Astrocyte (in vitro differentiated cells and primary cell): ENCODE data around the gene GM2A. TPM values are rescaled to one million over a fixed set of nuclear protein-coding genes. Genes with fewer than 3 reads are reported as not detected.

Experiments used
- DNase-seq: peaks from one replicate; pipeline ENCODE4 v3.0.0-alpha.2; 2010; ENCODE audit warnings: low read depth
- FAIRE-seq: peaks from 2 replicates; lab custom pipeline; 2011; peaks lifted over from hg19 to GRCh38; lab: Jason Lieb, UNC
- H2AFZ ChIP-seq: 2 replicates; pipeline ENCODE4 v1.6.0; 2012; ENCODE audit warnings: low read depth, low read length, inconsistent platforms
- H3K27ac ChIP-seq: 2 replicates; pipeline ENCODE4 v1.5.1; 2011; ENCODE audit warnings: low read depth, low read length, inconsistent platforms
- H3K27me3 ChIP-seq: 2 replicates; pipeline ENCODE4 v1.6.0; 2011; ENCODE audit warnings: low read length, inconsistent platforms; ENCODE audit not compliant: insufficient read depth
- H3K36me3 ChIP-seq: 2 replicates; pipeline ENCODE4 v1.5.1; 2011; ENCODE audit warnings: low read length, inconsistent platforms; ENCODE audit not compliant: insufficient read depth
- H3K4me1 ChIP-seq: 2 replicates; pipeline ENCODE4 v1.5.1; 2011; ENCODE audit warnings: low read length, inconsistent platforms; ENCODE audit not compliant: insufficient read depth
- H3K4me2 ChIP-seq: 2 replicates; pipeline ENCODE4 v1.6.0; 2012; ENCODE audit warnings: low read length, inconsistent platforms
- H3K4me3 ChIP-seq: 2 replicates; pipeline ENCODE4 v1.5.1; 2011; ENCODE audit warnings: low read depth, mild to moderate bottlenecking, low read length, inconsistent platforms; ENCODE audit not compliant: insufficient read depth
- H3K79me2 ChIP-seq: 2 replicates; pipeline ENCODE4 v1.6.0; 2012; ENCODE audit warnings: mild to moderate bottlenecking, low read length, inconsistent platforms; ENCODE audit not compliant: insufficient read depth
- H3K9ac ChIP-seq: 2 replicates; pipeline ENCODE4 v1.6.0; 2012; ENCODE audit warnings: mild to moderate bottlenecking, low read length, inconsistent platforms
- H3K9me3 ChIP-seq: 2 replicates; pipeline ENCODE4 v1.5.1; 2012; ENCODE audit warnings: low read depth, mild to moderate bottlenecking, low read length, inconsistent platforms; ENCODE audit not compliant: insufficient read depth
- H4K20me1 ChIP-seq: 2 replicates; pipeline ENCODE4 v1.6.0; 2012; ENCODE audit warnings: low read length, inconsistent platforms; ENCODE audit not compliant: insufficient read depth
- H3K27ac Mint-ChIP-seq: one replicate; pipeline ENCODE4 v1.8.0; 2021; ENCODE audit warnings: mild to moderate bottlenecking, mixed read lengths; ENCODE audit not compliant: unreplicated experiment
- H3K27me3 Mint-ChIP-seq: one replicate; pipeline ENCODE4 v1.8.0; 2021; ENCODE audit warnings: low read depth, mixed read lengths; ENCODE audit not compliant: unreplicated experiment
- H3K36me3 Mint-ChIP-seq: one replicate; pipeline ENCODE4 v1.8.0; 2021; ENCODE audit warnings: low read depth, mixed read lengths; ENCODE audit not compliant: unreplicated experiment
- H3K4me1 Mint-ChIP-seq: one replicate; pipeline ENCODE4 v1.8.0; 2021; ENCODE audit warnings: low read depth, mixed read lengths; ENCODE audit not compliant: unreplicated experiment
- H3K4me3 Mint-ChIP-seq: one replicate; pipeline ENCODE4 v1.8.0; 2021; ENCODE audit warnings: mild to moderate bottlenecking, moderate library complexity, mixed read lengths; ENCODE audit not compliant: unreplicated experiment
- H3K9me3 Mint-ChIP-seq: one replicate; pipeline ENCODE4 v1.8.0; 2021; ENCODE audit warnings: mild to moderate bottlenecking, mixed read lengths; ENCODE audit not compliant: unreplicated experiment
- EZH2 ChIP-seq: IDR thresholded peaks from 2 replicates; pipeline ENCODE4 v1.6.1; 2012; ENCODE audit warnings: mild to moderate bottlenecking, low read length, inconsistent platforms; ENCODE audit not compliant: insufficient read depth
- total RNA-seq: library from RNA; stranded (reverse); gene quantifications from 2 replicates; pipeline ENCODE4 v1.2.1, GENCODE V29; 2021
- TF ChIP-seq, protein P1 (sequence below): IDR thresholded peaks from 2 replicates; pipeline ENCODE4 v1.5.1; 2011; ENCODE audit warnings: low read depth, mild to moderate bottlenecking, inconsistent platforms, low read length, moderate library complexity; ENCODE audit not compliant: insufficient read depth

GM2A gene
- total RNA-seq, 1 donor from 2014 or later = 23.4 TPM

DNA sequence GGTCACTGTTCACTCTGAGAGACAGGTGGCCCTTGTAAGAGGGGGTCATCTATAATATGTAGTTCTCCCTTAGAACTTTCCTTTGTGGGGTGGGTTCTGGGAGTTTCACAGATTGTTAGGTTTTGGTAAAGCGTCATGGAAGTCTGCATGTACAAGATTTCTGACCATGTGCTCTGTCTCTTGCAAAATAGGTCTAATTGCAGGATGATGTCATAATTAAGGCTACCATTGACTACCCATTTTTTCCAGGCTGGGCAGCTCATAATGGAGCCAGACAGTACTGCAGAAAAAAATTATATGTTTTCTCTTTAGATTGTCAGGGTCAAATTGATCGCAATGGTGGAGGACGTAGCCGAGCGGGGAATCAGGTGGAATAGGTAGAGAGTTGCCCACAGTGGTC is 3.7 kb upstream of the GM2A start:
- Histone ChIP-seq H3K4me1 (peaks cover 7% of the 10 kb centered on the region), H4K20me1 (no peaks in the 10 kb centered on the region), H2AFZ (no peak overlapping the region), H3K4me2 (no peak overlapping the region), H3K27ac (no peak overlapping the region), H3K9ac (no peak overlapping the region), H3K4me3 (no peak overlapping the region), H3K36me3 (no peaks in the 10 kb centered on the region), H3K27me3 (peaks cover 9% of the 10 kb centered on the region), H3K9me3 (no peaks in the 10 kb centered on the region), H3K79me2 (peaks cover 5% of the 10 kb centered on the region)
- peaks cover 21% of the 10 kb centered on the region for H3K27me3 Mint-ChIP-seq
- no peak for FAIRE-seq
- H3K9me3 Mint-ChIP-seq = peaks cover 3% of the 10 kb centered on the region
- peaks cover 7% of the 10 kb centered on the region for H3K4me1 Mint-ChIP-seq
- H3K36me3 Mint-ChIP-seq = no peaks in the 10 kb centered on the region
- H3K4me3 Mint-ChIP-seq = no peak overlapping the region
- DNase-seq = no peak
- TF ChIP-seq EZH2 = no peak
- TF ChIP-seq, protein P1, sequence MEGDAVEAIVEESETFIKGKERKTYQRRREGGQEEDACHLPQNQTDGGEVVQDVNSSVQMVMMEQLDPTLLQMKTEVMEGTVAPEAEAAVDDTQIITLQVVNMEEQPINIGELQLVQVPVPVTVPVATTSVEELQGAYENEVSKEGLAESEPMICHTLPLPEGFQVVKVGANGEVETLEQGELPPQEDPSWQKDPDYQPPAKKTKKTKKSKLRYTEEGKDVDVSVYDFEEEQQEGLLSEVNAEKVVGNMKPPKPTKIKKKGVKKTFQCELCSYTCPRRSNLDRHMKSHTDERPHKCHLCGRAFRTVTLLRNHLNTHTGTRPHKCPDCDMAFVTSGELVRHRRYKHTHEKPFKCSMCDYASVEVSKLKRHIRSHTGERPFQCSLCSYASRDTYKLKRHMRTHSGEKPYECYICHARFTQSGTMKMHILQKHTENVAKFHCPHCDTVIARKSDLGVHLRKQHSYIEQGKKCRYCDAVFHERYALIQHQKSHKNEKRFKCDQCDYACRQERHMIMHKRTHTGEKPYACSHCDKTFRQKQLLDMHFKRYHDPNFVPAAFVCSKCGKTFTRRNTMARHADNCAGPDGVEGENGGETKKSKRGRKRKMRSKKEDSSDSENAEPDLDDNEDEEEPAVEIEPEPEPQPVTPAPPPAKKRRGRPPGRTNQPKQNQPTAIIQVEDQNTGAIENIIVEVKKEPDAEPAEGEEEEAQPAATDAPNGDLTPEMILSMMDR = no peak
- no peak overlapping the region for H3K27ac Mint-ChIP-seq

DNA sequence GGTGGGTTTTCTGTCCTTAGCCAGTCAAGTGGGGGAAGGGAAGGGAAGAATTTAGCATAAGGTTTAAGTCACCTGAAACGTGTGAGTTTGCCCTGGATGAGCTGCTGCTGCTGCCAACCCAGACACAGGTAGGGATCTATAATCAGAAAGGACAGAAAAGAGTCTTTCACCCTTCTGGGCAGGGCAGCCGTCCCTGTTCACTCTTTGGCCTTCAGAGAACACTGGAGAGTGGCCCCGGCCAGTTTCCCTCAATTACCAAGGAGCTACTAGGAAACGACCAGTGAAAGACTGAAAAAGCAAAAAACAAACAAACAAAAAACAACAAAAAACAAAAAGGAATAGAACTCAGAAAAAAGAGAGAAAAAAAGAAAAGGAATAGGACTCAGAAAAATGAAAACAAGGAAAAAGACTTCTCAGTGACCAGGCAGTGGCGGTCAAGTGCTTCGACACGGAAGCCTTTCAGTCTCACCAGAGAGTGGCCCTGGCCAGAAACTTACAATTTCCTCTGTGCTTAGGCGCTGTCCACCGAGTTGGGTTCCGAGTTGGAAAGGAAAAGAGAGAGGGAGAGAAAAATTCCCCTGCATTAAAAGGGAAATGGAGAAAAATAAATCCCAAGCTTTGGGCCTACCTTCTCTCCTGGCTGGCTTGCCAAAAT is 2.5 kb upstream of the GM2A start:
- Mint-ChIP-seq H3K4me3 (no peak overlapping the region), H3K4me1 (peaks cover 7% of the 10 kb centered on the region), H3K9me3 (peaks cover 3% of the 10 kb centered on the region), H3K27me3 (peaks cover 21% of the 10 kb centered on the region), H3K36me3 (no peaks in the 10 kb centered on the region), H3K27ac (peak overlapping the region; percentile 47)
- no peaks in the 10 kb centered on the region for H3K9me3 ChIP-seq
- peaks cover 5% of the 10 kb centered on the region for H3K79me2 ChIP-seq
- no peak overlapping the region for H3K9ac ChIP-seq
- no peak overlapping the region for H3K27ac ChIP-seq
- no peak overlapping the region for H2AFZ ChIP-seq
- H4K20me1 ChIP-seq = no peaks in the 10 kb centered on the region
- H3K4me1 ChIP-seq = peaks cover 7% of the 10 kb centered on the region
- no peak for DNase-seq
- peaks cover 9% of the 10 kb centered on the region for H3K27me3 ChIP-seq
- H3K36me3 ChIP-seq = no peaks in the 10 kb centered on the region
- FAIRE-seq = no peak
- H3K4me2 ChIP-seq = no peak overlapping the region
- TF ChIP-seq EZH2 = no peak
- TF ChIP-seq, protein P1 = no peak
- H3K4me3 ChIP-seq = no peak overlapping the region

DNA sequence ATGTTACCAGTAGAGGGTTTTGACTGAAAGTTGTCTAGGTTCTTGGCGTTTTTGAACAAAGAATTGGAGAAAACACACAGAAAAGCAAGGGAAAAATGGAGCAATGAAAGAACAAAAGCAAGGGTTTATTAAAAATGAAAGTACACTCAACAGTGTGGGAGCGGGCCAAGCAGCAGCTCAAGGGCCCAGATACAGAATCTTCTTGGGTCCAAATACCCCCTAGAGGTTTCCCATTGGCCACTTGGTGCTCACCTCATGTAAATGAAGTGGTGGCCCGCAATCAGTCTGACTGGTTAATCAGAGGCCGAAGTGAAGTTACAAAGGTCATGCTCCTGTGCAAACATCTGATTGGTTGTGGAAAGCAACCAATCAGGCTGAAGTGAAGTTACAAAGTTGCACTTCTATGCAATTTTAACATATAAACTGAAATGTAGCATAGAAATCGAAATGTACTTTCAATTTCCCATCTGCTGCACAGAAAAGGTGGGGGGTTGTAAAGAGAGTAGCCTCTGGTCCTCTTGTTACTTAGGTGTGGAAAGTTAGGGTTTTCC is 1.9 kb upstream of the GM2A start:
- peaks cover 5% of the 10 kb centered on the region for H3K79me2 ChIP-seq
- no peaks in the 10 kb centered on the region for H3K9me3 ChIP-seq
- H3K9me3 Mint-ChIP-seq = peaks cover 2% of the 10 kb centered on the region
- no peaks in the 10 kb centered on the region for H3K36me3 ChIP-seq
- no peak overlapping the region for H3K4me3 ChIP-seq
- H3K36me3 Mint-ChIP-seq = no peaks in the 10 kb centered on the region
- H3K4me2 ChIP-seq = no peak overlapping the region
- H2AFZ ChIP-seq = no peak overlapping the region
- peaks cover 7% of the 10 kb centered on the region for H3K4me1 ChIP-seq
- no peak overlapping the region for H3K4me3 Mint-ChIP-seq
- H3K27ac ChIP-seq = no peak overlapping the region
- no peak for FAIRE-seq
- peaks cover 17% of the 10 kb centered on the region for H3K27me3 Mint-ChIP-seq
- H3K27ac Mint-ChIP-seq = peak overlapping the region; percentile 47
- no peak for DNase-seq
- peaks cover 7% of the 10 kb centered on the region for H3K4me1 Mint-ChIP-seq
- TF ChIP-seq EZH2 = no peak
- TF ChIP-seq, protein P1 = no peak
- peaks cover 9% of the 10 kb centered on the region for H3K27me3 ChIP-seq
- H3K9ac ChIP-seq = no peak overlapping the region
- H4K20me1 ChIP-seq = no peaks in the 10 kb centered on the region
